Smooth muscle cell (in vitro differentiated cells): ENCODE results near the gene TJP2. TPM values are rescaled to one million over a fixed set of nuclear protein-coding genes. Genes with fewer than 3 reads are reported as not detected.

ENCODE experiments used
- DNase-seq: peaks from one replicate; lab custom pipeline; 2025; ENCODE audit not compliant: unreplicated experiment; lab: John Stamatoyannopoulos, UW
- H2AFZ ChIP-seq: fragments of 200-600 bp; sonication (generic); 2 replicates; pipeline ENCODE4 v1.6.0; 2016; ENCODE audit warnings: antibody characterized with exemption, low read depth, mild to moderate bottlenecking
- H3F3A ChIP-seq: fragments of 200-600 bp; sonication (generic); 2 replicates; pipeline ENCODE4 v1.6.0; 2017; ENCODE audit warnings: antibody characterized with exemption, low read depth
- H3K27ac ChIP-seq: fragments of 200-600 bp; sonication (generic); 2 replicates; pipeline ENCODE4 v1.5.1; 2016; ENCODE audit warnings: low read depth, mild to moderate bottlenecking
- H3K27me3 ChIP-seq: fragments of 200-600 bp; sonication (generic); 2 replicates; pipeline ENCODE4 v1.6.1; 2016; ENCODE audit warnings: low read depth, mild to moderate bottlenecking
- H3K36me3 ChIP-seq: fragments of 200-600 bp; sonication (generic); 2 replicates; pipeline ENCODE4 v1.5.1; 2016; ENCODE audit warnings: low read depth
- H3K4me1 ChIP-seq: fragments of 200-600 bp; sonication (generic); 2 replicates; pipeline ENCODE4 v1.5.1; 2016; ENCODE audit warnings: low read depth
- H3K4me2 ChIP-seq: fragments of 200-600 bp; sonication (generic); 2 replicates; pipeline ENCODE4 v1.6.0; 2016; ENCODE audit warnings: mild to moderate bottlenecking
- H3K4me3 ChIP-seq: fragments of 200-600 bp; sonication (generic); 2 replicates; pipeline ENCODE4 v1.5.1; 2016; ENCODE audit warnings: mild to moderate bottlenecking
- H3K79me2 ChIP-seq: fragments of 200-600 bp; sonication (generic); 2 replicates; pipeline ENCODE4 v1.6.0; 2016; ENCODE audit warnings: low read depth, mild to moderate bottlenecking
- H3K9ac ChIP-seq: fragments of 200-600 bp; sonication (generic); 2 replicates; pipeline ENCODE4 v1.6.0; 2016; ENCODE audit warnings: low read depth
- H3K9me3 ChIP-seq: fragments of 200-600 bp; sonication (generic); replicated peaks from 2 replicates; pipeline ENCODE4 v1.5.1; 2016; ENCODE audit warnings: low read depth
- H4K20me1 ChIP-seq: fragments of 200-600 bp; sonication (generic); 2 replicates; pipeline ENCODE4 v1.6.0; 2016; ENCODE audit warnings: low read depth
- CTCF ChIP-seq: fragments of 200-600 bp; sonication (generic); IDR thresholded peaks from 2 replicates; pipeline ENCODE4 v1.5.1; 2017; ENCODE audit warnings: borderline replicate concordance, mild to moderate bottlenecking, antibody characterized with exemption; ENCODE audit not compliant: insufficient read depth, poor library complexity, severe bottlenecking
- WGBS: methylation state at CpG from one replicate; pipeline ENCODE4 v1.1.7; 2016; ENCODE audit warnings: low lambda C conversion rate; 5-methylcytosine and 5-hydroxymethylcytosine counted together
- polyA plus RNA-seq: library from polyadenylated mRNA; unstranded; fragments of >200 nt; fragmentation: Nextera tagmentation; extraction: Ambion mirVana; gene quantifications from 2 replicates; pipeline ENCODE4 v1.2.1, GENCODE V29; 2016
- total RNA-seq: library from RNA; depleted of rRNA; stranded (reverse); fragments of >200 nt; gene quantifications from 2 replicates; pipeline ENCODE4 v1.2.3, GENCODE V29; 2014

Gene TJP2
- total and polyA plus RNA-seq, 2 experiments from 2014 or later: 14.9 to 48.4 TPM

GRCh38 chr9:69193685-69194032 lies 19.6 kb downstream of the TJP2 start:
- no peak overlapping the region for H3K4me2 ChIP-seq
- no peaks in the 10 kb centered on the region for H3K9me3 ChIP-seq
- H3K4me3 ChIP-seq: no peak overlapping the region
- no peak for TF ChIP-seq CTCF
- no peaks in the 10 kb centered on the region for H3K4me1 ChIP-seq
- H4K20me1 ChIP-seq: peaks cover 48% of the 10 kb centered on the region
- H3K36me3 ChIP-seq: no peaks in the 10 kb centered on the region
- H3K9ac ChIP-seq: no peak overlapping the region
- no peak overlapping the region for H2AFZ ChIP-seq
- H3K79me2 ChIP-seq: peaks cover 61% of the 10 kb centered on the region
- H3K27ac ChIP-seq: no peak overlapping the region
- no peaks in the 10 kb centered on the region for H3K27me3 ChIP-seq
- 88% methylated on average over 1 of the region's 1 CpG for WGBS
- no peak for DNase-seq
- H3F3A ChIP-seq: no peaks in the 10 kb centered on the region

GRCh38 chr9:69194702-69195418 lies 20.8 kb downstream of the TJP2 start:
- H3K27ac ChIP-seq: no peak overlapping the region
- no peak for TF ChIP-seq CTCF
- no peak for DNase-seq
- 77% methylated on average over 5 of the region's 5 CpGs for WGBS
- H3K9ac ChIP-seq: no peak overlapping the region
- H3K36me3 ChIP-seq: no peaks in the 10 kb centered on the region
- H3K4me3 ChIP-seq: no peak overlapping the region
- no peaks in the 10 kb centered on the region for H3K4me1 ChIP-seq
- H3K9me3 ChIP-seq: no peaks in the 10 kb centered on the region
- H2AFZ ChIP-seq: no peak overlapping the region
- H3K27me3 ChIP-seq: no peaks in the 10 kb centered on the region
- H3F3A ChIP-seq: no peaks in the 10 kb centered on the region
- H3K79me2 ChIP-seq: peaks cover 54% of the 10 kb centered on the region
- H3K4me2 ChIP-seq: no peak overlapping the region
- H4K20me1 ChIP-seq: peaks cover 60% of the 10 kb centered on the region

GRCh38 chr9:69195668-69196067 lies 21.6 kb downstream of the TJP2 start:
- H3K79me2 ChIP-seq: peaks cover 46% of the 10 kb centered on the region
- H3K36me3 ChIP-seq: no peaks in the 10 kb centered on the region
- 64% methylated on average over 3 of the region's 3 CpGs for WGBS
- no peak for TF ChIP-seq CTCF
- no peak overlapping the region for H3K9ac ChIP-seq
- no peaks in the 10 kb centered on the region for H3K4me1 ChIP-seq
- no peaks in the 10 kb centered on the region for H3K9me3 ChIP-seq
- no peak overlapping the region for H3K4me2 ChIP-seq
- H4K20me1 ChIP-seq: peaks cover 66% of the 10 kb centered on the region
- H3K27ac ChIP-seq: no peak overlapping the region
- H3K27me3 ChIP-seq: no peaks in the 10 kb centered on the region
- no peak overlapping the region for H3K4me3 ChIP-seq
- no peaks in the 10 kb centered on the region for H3F3A ChIP-seq
- no peak overlapping the region for H2AFZ ChIP-seq
- no peak for DNase-seq

- no peaks in the 10 kb centered on the region for H3K9me3 ChIP-seq
- H3K27ac ChIP-seq: no peak overlapping the region
- H3K4me2 ChIP-seq: no peak overlapping the region
- H3K36me3 ChIP-seq: no peaks in the 10 kb centered on the region
- TF ChIP-seq CTCF: no peak
- H3F3A ChIP-seq: no peaks in the 10 kb centered on the region
- H3K4me1 ChIP-seq: no peaks in the 10 kb centered on the region
- H3K4me3 ChIP-seq: no peak overlapping the region
- H4K20me1 ChIP-seq: peaks cover 84% of the 10 kb centered on the region
- H3K9ac ChIP-seq: no peak overlapping the region
- WGBS: 74% methylated on average over 4 of the region's 4 CpGs
- H2AFZ ChIP-seq: no peak overlapping the region
- peaks cover 35% of the 10 kb centered on the region for H3K79me2 ChIP-seq
- no peak for DNase-seq
- no peaks in the 10 kb centered on the region for H3K27me3 ChIP-seq
Measured at GRCh38 chr9:69197687-69198086, 23.6 kb downstream of the TJP2 start.
